Keratinocyte (primary cell): ENCODE measurements around the gene GRPEL2. TPM values are rescaled to one million over a fixed set of nuclear protein-coding genes. Genes with fewer than 3 reads are reported as not detected.
"Not testable (repeated sequence)": the region's sequence is repeated elsewhere in the genome, so short reads cannot be mapped to it uniquely, and the experiment has no call there.

Experiments used
- DNase-seq: peaks from one replicate; pipeline ENCODE4 v3.0.0-alpha.2; 2011; ENCODE audit warnings: low read depth, missing footprints, low spot score
- FAIRE-seq: peaks from 2 replicates; lab custom pipeline; 2011; peaks lifted over from hg19 to GRCh38; lab: Jason Lieb, UNC
- H2AFZ ChIP-seq: 2 replicates; pipeline ENCODE4 v1.6.0; 2012; ENCODE audit warnings: low read length, control low read depth, inconsistent platforms; ENCODE audit not compliant: control insufficient read depth
- H3K27ac ChIP-seq: 2 replicates; pipeline ENCODE4 v1.5.1; 2011; ENCODE audit warnings: low read length; ENCODE audit not compliant: control insufficient read depth, insufficient read depth
- H3K27me3 ChIP-seq: 3 replicates; pipeline ENCODE4 v1.6.0; 2011; ENCODE audit warnings: low read length; ENCODE audit not compliant: control insufficient read depth, insufficient read depth; ENCODE audit errors: extremely low read depth
- H3K36me3 ChIP-seq, 2 experiments: 2 replicates in 1 of 2; 3 replicates in 1 of 2; pipeline ENCODE4 v1.5.1; 2011; ENCODE audit warnings: low read length in 2 of 2, mild to moderate bottlenecking in 1 of 2; ENCODE audit not compliant: control insufficient read depth in 2 of 2, insufficient read depth in 2 of 2; ENCODE audit errors: extremely low read depth in 1 of 2
- H3K4me1 ChIP-seq: 3 replicates; pipeline ENCODE4 v1.5.1; 2011; ENCODE audit warnings: low read length; ENCODE audit not compliant: control insufficient read depth, insufficient read depth; ENCODE audit errors: extremely low read depth
- H3K4me2 ChIP-seq: 3 replicates; pipeline ENCODE4 v1.6.0; 2011; ENCODE audit warnings: low read depth, low read length; ENCODE audit not compliant: control insufficient read depth, insufficient read depth; ENCODE audit errors: extremely low read depth
- H3K4me3 ChIP-seq, 3 experiments: fragments of 200-600 bp in 1 of 3; sonication (generic) in 1 of 3; 2 replicates in 2 of 3; 3 replicates in 1 of 3; pipeline ENCODE4 v1.5.1; 2011 to 2016; ENCODE audit warnings: low read length in 3 of 3, mild to moderate bottlenecking in 3 of 3, control low read depth in 2 of 3, inconsistent platforms in 1 of 3, low read depth in 1 of 3, mixed read lengths in 1 of 3, mixed run types in 1 of 3, moderate library complexity in 1 of 3; ENCODE audit not compliant: control insufficient read depth in 2 of 3, insufficient read depth in 2 of 3; ENCODE audit errors: extremely low read depth in 1 of 3
- H3K79me2 ChIP-seq: 2 replicates; pipeline ENCODE4 v1.6.0; 2012; ENCODE audit warnings: low read length; ENCODE audit not compliant: control insufficient read depth, insufficient read depth
- H3K9ac ChIP-seq: 3 replicates; pipeline ENCODE4 v1.6.0; 2011; ENCODE audit warnings: low read length; ENCODE audit not compliant: control insufficient read depth, insufficient read depth; ENCODE audit errors: extremely low read depth
- H3K9me1 ChIP-seq: 3 replicates; pipeline ENCODE4 v1.6.0; 2011; ENCODE audit warnings: low read length; ENCODE audit not compliant: control insufficient read depth, insufficient read depth; ENCODE audit errors: extremely low read depth
- H3K9me3 ChIP-seq: 2 replicates; pipeline ENCODE4 v1.5.1; 2012; ENCODE audit warnings: low read depth, low read length; ENCODE audit not compliant: control insufficient read depth
- H4K20me1 ChIP-seq: 3 replicates; pipeline ENCODE4 v1.6.0; 2011; ENCODE audit warnings: low read length; ENCODE audit not compliant: control insufficient read depth, insufficient read depth; ENCODE audit errors: extremely low read depth
- EZH2 ChIP-seq: IDR thresholded peaks from one replicate; pipeline ENCODE4 v1.6.1; 2012; ENCODE audit warnings: inconsistent platforms, mild to moderate bottlenecking, low read length, moderate library complexity
- dilution Hi-C: fragments of 300-500 bp; cut with MboI; formaldehyde crosslinking; loops from one replicate; pipeline ENCODE4 v1.7.0; 2020; ENCODE audit warnings: low sequenced_read_pairs; ENCODE audit not compliant: extremely low pct_ligation_motif_present
- polyA plus RNA-seq, 5 experiments: library from polyadenylated mRNA; depleted of rRNA in 3 of 5; stranded (reverse) in 3 of 5; stranded (forward) in 1 of 5; unstranded in 1 of 5; fragments of >200 nt; gene quantifications; 1 replicate in 1 of 5; 2 replicates in 3 of 5; 3 replicates in 1 of 5; pipeline versions ENCODE4 v1.2.1 to v1.2.3, GENCODE V29; 2011 to 2012; ENCODE audit warnings: missing spikeins in 2 of 5, low read depth in 1 of 5, low replicate concordance in 1 of 5
- TF ChIP-seq, protein P1 (sequence below), 3 experiments: IDR thresholded peaks in 1 of 3; conservative IDR thresholded peaks in 1 of 3; optimal IDR thresholded peaks in 1 of 3; 2 replicates in 2 of 3; 3 replicates in 1 of 3; pipeline versions ENCODE3 to v1.5.1; 2011; ENCODE audit warnings: low read length in 3 of 3, mild to moderate bottlenecking in 3 of 3, moderate library complexity in 2 of 3, control low read depth in 1 of 3, inconsistent platforms in 1 of 3; ENCODE audit not compliant: insufficient read depth in 2 of 3; ENCODE audit errors: extremely low read depth in 1 of 3

The GRPEL2 gene
- polyA plus RNA-seq, 1 donor (not counting 4 experiments of a cell fraction or from before 2014, with no cell fraction given) = 17.5 TPM

DNA sequence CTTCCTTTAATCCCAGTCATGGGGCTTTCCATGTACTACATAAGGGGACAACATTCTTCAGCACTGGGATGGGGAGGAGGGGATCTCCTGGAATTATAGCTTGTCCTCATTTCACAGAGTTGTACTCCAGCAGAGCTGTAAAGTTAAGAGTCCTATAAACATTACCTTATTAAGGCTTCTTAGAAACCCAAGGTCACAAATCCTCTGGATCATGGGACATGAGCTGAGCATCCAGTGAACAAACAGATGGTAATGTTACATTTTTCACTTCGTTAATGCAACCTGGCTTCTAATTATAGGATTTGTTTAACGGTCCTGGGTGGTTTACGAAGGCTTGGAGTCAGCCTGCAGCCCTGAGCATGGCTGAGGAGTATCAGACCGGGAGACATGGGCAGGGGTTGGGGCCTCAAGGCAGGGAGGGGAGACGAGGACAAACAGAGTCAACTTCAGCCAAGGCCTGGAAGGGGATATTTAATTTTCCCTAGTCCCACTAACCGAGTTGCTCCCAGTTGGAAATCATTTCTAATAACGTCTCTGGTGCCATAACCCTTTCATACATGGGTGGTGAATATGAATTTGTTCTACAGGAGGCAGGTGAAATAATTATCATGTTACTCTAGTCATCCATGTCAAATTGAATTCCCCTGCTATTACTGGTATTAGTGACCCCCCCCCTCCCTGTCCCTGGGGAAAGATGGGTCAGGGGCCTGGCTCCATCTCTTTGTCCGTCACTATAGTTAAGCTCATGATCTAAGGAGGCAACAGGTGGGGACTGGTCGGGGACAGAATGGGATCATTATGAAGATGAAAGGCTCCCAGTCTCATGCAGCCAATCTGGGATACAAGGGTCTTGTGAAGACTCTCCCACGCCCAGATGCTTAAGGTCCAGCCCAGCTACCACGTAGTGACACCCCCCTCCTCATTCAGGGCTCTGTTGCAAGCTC lies 44.5 kb downstream of the GRPEL2 start:
- FAIRE-seq = no peak

DNA sequence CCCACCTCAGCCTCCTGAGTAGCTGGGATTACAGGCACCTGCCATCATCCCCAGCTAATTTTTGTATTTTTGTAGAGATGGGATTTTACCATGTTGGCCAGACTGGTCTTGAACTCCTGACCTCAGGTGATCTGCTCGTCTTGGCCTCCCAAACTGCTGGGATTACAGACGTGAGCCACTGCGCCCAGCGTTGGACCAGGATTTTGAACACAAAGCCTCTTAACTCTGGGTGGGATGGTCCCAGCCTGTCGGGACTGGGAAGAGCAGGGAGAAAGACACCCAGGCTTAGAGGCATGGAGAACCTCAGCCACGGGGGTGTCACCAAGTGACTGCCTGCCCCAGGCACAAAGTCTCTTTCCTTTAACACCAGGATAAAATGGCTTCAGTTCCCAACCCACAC lies 45.8 kb downstream of the GRPEL2 start:
- H4K20me1 ChIP-seq, H3K4me2 ChIP-seq, H3K36me3 ChIP-seq, dilution Hi-C loops, H3K4me3 ChIP-seq, H2AFZ ChIP-seq, H3K27me3 ChIP-seq, H3K9me3 ChIP-seq, H3K4me1 ChIP-seq, H3K79me2 ChIP-seq, H3K9ac ChIP-seq, H3K9me1 ChIP-seq, H3K27ac ChIP-seq, DNase-seq, FAIRE-seq: not testable (repeated sequence)

More for the DNA sequence above, 44.5 kb downstream of the GRPEL2 start:
- H3K9me1 ChIP-seq = no peaks in the 10 kb centered on the region
- no peaks in the 10 kb centered on the region for H3K79me2 ChIP-seq
- no peaks in the 10 kb centered on the region for H3K36me3 ChIP-seq
- dilution Hi-C loops = no loop called here
- no peaks in the 10 kb centered on the region for H3K4me1 ChIP-seq
- no peaks in the 10 kb centered on the region for H3K9me3 ChIP-seq
- no peak overlapping the region for H2AFZ ChIP-seq
- H4K20me1 ChIP-seq = no peaks in the 10 kb centered on the region
- no peak overlapping the region for H3K9ac ChIP-seq
- TF ChIP-seq EZH2 = no peak
- TF ChIP-seq, protein P1, sequence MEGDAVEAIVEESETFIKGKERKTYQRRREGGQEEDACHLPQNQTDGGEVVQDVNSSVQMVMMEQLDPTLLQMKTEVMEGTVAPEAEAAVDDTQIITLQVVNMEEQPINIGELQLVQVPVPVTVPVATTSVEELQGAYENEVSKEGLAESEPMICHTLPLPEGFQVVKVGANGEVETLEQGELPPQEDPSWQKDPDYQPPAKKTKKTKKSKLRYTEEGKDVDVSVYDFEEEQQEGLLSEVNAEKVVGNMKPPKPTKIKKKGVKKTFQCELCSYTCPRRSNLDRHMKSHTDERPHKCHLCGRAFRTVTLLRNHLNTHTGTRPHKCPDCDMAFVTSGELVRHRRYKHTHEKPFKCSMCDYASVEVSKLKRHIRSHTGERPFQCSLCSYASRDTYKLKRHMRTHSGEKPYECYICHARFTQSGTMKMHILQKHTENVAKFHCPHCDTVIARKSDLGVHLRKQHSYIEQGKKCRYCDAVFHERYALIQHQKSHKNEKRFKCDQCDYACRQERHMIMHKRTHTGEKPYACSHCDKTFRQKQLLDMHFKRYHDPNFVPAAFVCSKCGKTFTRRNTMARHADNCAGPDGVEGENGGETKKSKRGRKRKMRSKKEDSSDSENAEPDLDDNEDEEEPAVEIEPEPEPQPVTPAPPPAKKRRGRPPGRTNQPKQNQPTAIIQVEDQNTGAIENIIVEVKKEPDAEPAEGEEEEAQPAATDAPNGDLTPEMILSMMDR (optimal IDR thresholded peaks at IDR 0.05 in 1 of 3, IDR thresholded peaks at IDR 0.05 in 1 of 3, conservative IDR thresholded peaks at IDR 0.05 in 1 of 3; ENCODE audit: extremely low read depth in 1 of 3, insufficient read depth in 2 of 3, low read length in 3 of 3) = no peak
- H3K4me3 ChIP-seq = no peak overlapping the region
- no peaks in the 10 kb centered on the region for H3K27me3 ChIP-seq
- H3K27ac ChIP-seq = no peak overlapping the region
- no peak overlapping the region for H3K4me2 ChIP-seq
- no peak for DNase-seq
